ENCODE results near the gene KIF5A.
A peak's percentile ranks its signal among the peaks of the same experiment; 100 is the strongest.

KIF5A gene

GRCh38 chr12:57534991-57535543, 14.8 kb upstream of the KIF5A start:
- Mint-ChIP-seq H3K4me1 (no peaks in the 10 kb centered on the region), H3K9me3 (no peaks in the 10 kb centered on the region), H3K4me3 (no peak overlapping the region), H3K36me3 (peaks cover 22% of the 10 kb centered on the region), H3K27me3 (no peaks in the 10 kb centered on the region), H3K27ac (no peak overlapping the region)
- DNase-seq (ENCODE audit: low spot score in 2 of 2) (no peak), ATAC-seq (ENCODE audit: low read depth) (no peak)

GRCh38 chr12:57535764-57536596, 13.9 kb upstream of the KIF5A start:
- H3K4me3 Mint-ChIP-seq: no peak overlapping the region
- peaks cover 22% of the 10 kb centered on the region for H3K36me3 Mint-ChIP-seq
- peaks cover under 1% of the 10 kb centered on the region for H3K4me1 Mint-ChIP-seq
- DNase-seq (ENCODE audit: low spot score in 2 of 2) (no peak), ATAC-seq (ENCODE audit: low read depth) (no peak)
- no peaks in the 10 kb centered on the region for H3K27me3 Mint-ChIP-seq
- no peak overlapping the region for H3K27ac Mint-ChIP-seq
- H3K9me3 Mint-ChIP-seq: no peaks in the 10 kb centered on the region

- ATAC-seq (ENCODE audit: low read depth): no peak
- no peaks in the 10 kb centered on the region for H3K9me3 Mint-ChIP-seq
- H3K36me3 Mint-ChIP-seq: peaks cover 26% of the 10 kb centered on the region
- H3K27me3 Mint-ChIP-seq: no peaks in the 10 kb centered on the region
- H3K4me1 Mint-ChIP-seq: peaks cover 3% of the 10 kb centered on the region
- no peak overlapping the region for H3K27ac Mint-ChIP-seq
- no peak for DNase-seq (ENCODE audit: low spot score in 2 of 2)
- H3K4me3 Mint-ChIP-seq: no peak overlapping the region
These were observed 13.3 kb upstream of the KIF5A start for GRCh38 chr12:57536597-57536942.

- peaks cover 15% of the 10 kb centered on the region for H3K36me3 Mint-ChIP-seq
- H3K9me3 Mint-ChIP-seq: no peaks in the 10 kb centered on the region
- H3K4me3 Mint-ChIP-seq: no peak overlapping the region
- peak overlapping the region; percentile 17 for H3K27ac Mint-ChIP-seq
- no peak for DNase-seq (ENCODE audit: low spot score in 2 of 2)
- ATAC-seq (ENCODE audit: low read depth): no peak
- H3K27me3 Mint-ChIP-seq: no peaks in the 10 kb centered on the region
- H3K4me1 Mint-ChIP-seq: peaks cover 3% of the 10 kb centered on the region
These were observed 10.6 kb upstream of the KIF5A start for GRCh38 chr12:57539134-57539768.

GRCh38 chr12:57541001-57541400, 8.8 kb upstream of the KIF5A start:
- DNase-seq (ENCODE audit: low spot score in 2 of 2) (no peak), ATAC-seq (ENCODE audit: low read depth) (no peak)
- Mint-ChIP-seq H3K4me3 (no peak overlapping the region), H3K36me3 (peaks cover 11% of the 10 kb centered on the region), H3K9me3 (no peaks in the 10 kb centered on the region), H3K4me1 (peaks cover 7% of the 10 kb centered on the region), H3K27me3 (no peaks in the 10 kb centered on the region), H3K27ac (no peak overlapping the region)

- Mint-ChIP-seq H3K9me3 (no peaks in the 10 kb centered on the region), H3K4me3 (no peak overlapping the region), H3K27me3 (no peaks in the 10 kb centered on the region), H3K36me3 (peaks cover 11% of the 10 kb centered on the region), H3K27ac (no peak overlapping the region), H3K4me1 (peaks cover 13% of the 10 kb centered on the region)
- DNase-seq (ENCODE audit: low spot score in 2 of 2) (no peak), ATAC-seq (ENCODE audit: low read depth) (no peak)
These were observed 8.1 kb upstream of the KIF5A start for GRCh38 chr12:57541717-57542116.

GRCh38 chr12:57543581-57543980, 6.3 kb upstream of the KIF5A start:
- Mint-ChIP-seq H3K27ac (no peak overlapping the region), H3K4me1 (peaks cover 21% of the 10 kb centered on the region), H3K36me3 (peaks cover 9% of the 10 kb centered on the region), H3K4me3 (no peak overlapping the region), H3K9me3 (no peaks in the 10 kb centered on the region), H3K27me3 (no peaks in the 10 kb centered on the region)
- DNase-seq (ENCODE audit: low spot score in 2 of 2): no peak
- ATAC-seq (ENCODE audit: low read depth): no peak

GRCh38 chr12:57545809-57546437, 3.9 kb upstream of the KIF5A start:
- Mint-ChIP-seq H3K27ac (peak overlapping the region; percentile 96), H3K4me1 (peaks cover 33% of the 10 kb centered on the region), H3K36me3 (peaks cover 4% of the 10 kb centered on the region), H3K9me3 (no peaks in the 10 kb centered on the region), H3K27me3 (peaks cover 4% of the 10 kb centered on the region), H3K4me3 (peak overlapping the region; percentile 97)
- no peak for ATAC-seq (ENCODE audit: low read depth)
- no peak for DNase-seq (ENCODE audit: low spot score in 2 of 2)

GRCh38 chr12:57546438-57547287, 3.2 kb upstream of the KIF5A start, which contains the start of gene DCTN2:
Gene DCTN2, minus strand, starts transcription at chr12:57547192. Its CDS starts 129 bp downstream, at chr12:57547063.
- Mint-ChIP-seq H3K36me3 (no peaks in the 10 kb centered on the region), H3K4me3 (peak within 1 kb of the TSS; percentile 97), H3K4me1 (peaks cover 31% of the 10 kb centered on the region), H3K9me3 (no peaks in the 10 kb centered on the region), H3K27me3 (peaks cover 4% of the 10 kb centered on the region), H3K27ac (peak within 1 kb of the TSS; percentile 96)
- DNase-seq (ENCODE audit: low spot score in 2 of 2) (peak; percentile 73 to 83), ATAC-seq (ENCODE audit: low read depth) (peak; percentile 94)

- Mint-ChIP-seq H3K4me3 (peak overlapping the region; percentile 97), H3K4me1 (peaks cover 31% of the 10 kb centered on the region), H3K27me3 (peaks cover 4% of the 10 kb centered on the region), H3K36me3 (no peaks in the 10 kb centered on the region), H3K27ac (peak overlapping the region; percentile 96), H3K9me3 (no peaks in the 10 kb centered on the region)
- ATAC-seq (ENCODE audit: low read depth) (no peak), DNase-seq (ENCODE audit: low spot score in 2 of 2) (no peak)
These were observed 2.4 kb upstream of the KIF5A start for GRCh38 chr12:57547288-57548012.

- H3K27me3 Mint-ChIP-seq: peaks cover 4% of the 10 kb centered on the region
- no peak overlapping the region for H3K4me3 Mint-ChIP-seq
- ATAC-seq (ENCODE audit: low read depth) (no peak), DNase-seq (ENCODE audit: low spot score in 2 of 2) (no peak)
- peaks cover 31% of the 10 kb centered on the region for H3K4me1 Mint-ChIP-seq
- H3K9me3 Mint-ChIP-seq: no peaks in the 10 kb centered on the region
- no peaks in the 10 kb centered on the region for H3K36me3 Mint-ChIP-seq
- no peak overlapping the region for H3K27ac Mint-ChIP-seq
These were observed 1.9 kb upstream of the KIF5A start for GRCh38 chr12:57548013-57548315.

GRCh38 chr12:57548488-57548887, 1.4 kb upstream of the KIF5A start:
- Mint-ChIP-seq H3K4me3 (peak overlapping the region; percentile 9), H3K36me3 (no peaks in the 10 kb centered on the region), H3K4me1 (peaks cover 31% of the 10 kb centered on the region), H3K27ac (no peak overlapping the region), H3K9me3 (no peaks in the 10 kb centered on the region), H3K27me3 (peaks cover 4% of the 10 kb centered on the region)
- DNase-seq (ENCODE audit: low spot score in 2 of 2): no peak
- no peak for ATAC-seq (ENCODE audit: low read depth)

GRCh38 chr12:57549203-57549908, 488 bp upstream of the KIF5A start:
- Mint-ChIP-seq H3K36me3 (no peaks in the 10 kb centered on the region), H3K9me3 (no peaks in the 10 kb centered on the region), H3K4me3 (peak overlapping the region; percentile 69), H3K4me1 (peaks cover 31% of the 10 kb centered on the region), H3K27me3 (peaks cover 4% of the 10 kb centered on the region), H3K27ac (no peak overlapping the region)
- ATAC-seq (ENCODE audit: low read depth) (no peak), DNase-seq (ENCODE audit: low spot score in 2 of 2) (no peak)

All from memory B cell (primary cell).